Transverse colon (tissue), 4 donors: ENCODE data around the gene ARHGAP32. TPM values are rescaled to one million over a fixed set of nuclear protein-coding genes. Genes with fewer than 3 reads are reported as not detected.

Experiments used
- DNase-seq: peaks from one replicate; pipeline ENCODE4 v3.0.0-alpha.2; 2019
- H3K27ac ChIP-seq, 4 donors: fragments of 200-600 bp; sonication (generic); 2 replicates each; pipeline ENCODE4 v1.5.1; 2016 to 2018; ENCODE audit warnings: inconsistent platforms in 4 of 4
- H3K27me3 ChIP-seq: fragments of 200-600 bp; sonication (generic); 2 replicates; pipeline ENCODE4 v1.5.1; 2017; ENCODE audit warnings: inconsistent platforms
- H3K36me3 ChIP-seq, 4 donors: fragments of 200-600 bp; sonication (generic); 2 replicates each; pipeline ENCODE4 v1.5.1; 2017 to 2019; ENCODE audit warnings: inconsistent platforms in 4 of 4
- H3K4me1 ChIP-seq, 4 donors: fragments of 200-600 bp; sonication (generic); 2 replicates each; pipeline ENCODE4 v1.5.1; 2017 to 2020; ENCODE audit warnings: inconsistent platforms in 4 of 4
- H3K4me3 ChIP-seq, 4 donors: fragments of 200-600 bp; sonication (generic); 1 replicate in 1 of 4; 2 replicates in 3 of 4; pipeline versions ENCODE4 v1.5.1 to v1.6.1; 2017 to 2019; ENCODE audit warnings: inconsistent platforms in 4 of 4
- H3K9me3 ChIP-seq, 2 donors: fragments of 200-600 bp; sonication (generic); 2 replicates each; pipeline ENCODE4 v1.5.1; 2017 to 2019; ENCODE audit warnings: inconsistent platforms in 2 of 2
- CTCF ChIP-seq, 5 experiments: fragments of 200-600 bp in 3 of 5; fragments of 450-650 bp in 2 of 5; sonication (generic) in 3 of 5; IDR thresholded peaks; 1 replicate in 2 of 5; 2 replicates in 3 of 5; pipeline ENCODE4 v1.5.1; 2016 to 2017; ENCODE audit warnings: antibody characterized with exemption in 5 of 5, inconsistent platforms in 3 of 5, mild to moderate bottlenecking in 2 of 5, moderate library complexity in 1 of 5
- EP300 ChIP-seq: sonication (generic); formaldehyde crosslinking; IDR thresholded peaks from one replicate; pipeline ENCODE4 v1.6.1; 2017; ENCODE audit warnings: antibody characterized with exemption, low read depth
- POLR2A ChIP-seq: fragments of 450-650 bp; IDR thresholded peaks from one replicate; pipeline ENCODE4 v1.6.1; 2016; ENCODE audit warnings: antibody characterized with exemption, mild to moderate bottlenecking, moderate library complexity
- POLR2AphosphoS5 ChIP-seq, 3 donors: sonication (generic); formaldehyde crosslinking; IDR thresholded peaks; one replicate each; pipeline ENCODE4 v1.6.1; 2016; ENCODE audit warnings: antibody characterized with exemption in 3 of 3
- WGBS, 2 donors: methylation state at CpG; one replicate each; pipeline ENCODE4 v1.1.5; 2018; ENCODE audit warnings: low coverage in 1 of 2; 5-methylcytosine and 5-hydroxymethylcytosine counted together
- in situ Hi-C, 4 donors: fragments of 200-750 bp; cut with MboI; loops; one replicate each; pipeline versions ENCODE4 v1.15.0 to v1.15.1; 2017; ENCODE audit warnings: low sequenced_read_pairs in 3 of 4, low pct_ligation_motif_present in 1 of 4, low pct_unique_long_range_greater_than_20kb in 1 of 4
- intact Hi-C: fragments of 100-400 bp; cut with DNase I; formaldehyde crosslinking; loops from one replicate; pipeline ENCODE4 v1.15.1; 2023; ENCODE audit warnings: low total_unique reads
- total RNA-seq, 4 donors: library from RNA; depleted of rRNA; stranded (reverse); fragments of >200 nt; gene quantifications; one replicate each; pipeline ENCODE4 v1.1.0, GENCODE V29; 2016

ARHGAP32 gene
- total RNA-seq, 4 donors from 2014 or later = 66.9 to 86.9 (median 74.8) TPM

DNA sequence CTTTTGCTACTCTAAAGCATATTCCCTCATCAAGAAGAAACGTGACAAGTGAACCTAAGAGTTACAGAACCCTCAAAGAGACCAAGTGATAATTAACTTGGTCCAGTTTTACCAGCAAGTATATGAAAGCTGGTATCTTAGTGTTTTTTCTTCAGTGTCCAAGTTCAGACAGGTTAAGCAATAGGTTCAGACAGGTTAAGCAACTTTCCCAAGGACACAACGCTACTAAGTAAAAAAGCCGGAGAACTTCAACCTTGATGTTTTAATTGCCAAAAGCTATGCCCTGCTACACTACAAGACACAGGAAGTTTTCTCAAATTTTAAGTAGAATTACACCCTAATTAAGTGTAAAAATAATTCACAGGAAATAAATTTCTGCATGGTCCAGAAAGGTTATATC is 30.0 kb upstream of the ARHGAP32 start:
- Histone ChIP-seq H3K4me3 (no peak overlapping the region), H3K4me1 (peaks cover 0 to 5% (median 0%) of the 10 kb centered on the region in 4 donors), H3K9me3 (peaks cover 8 to 17% of the 10 kb centered on the region in 2 donors), H3K27ac (no peak overlapping the region), H3K36me3 (no peaks in the 10 kb centered on the region), H3K27me3 (no peaks in the 10 kb centered on the region)
- no peak for TF ChIP-seq POLR2AphosphoS5 (IDR thresholded peaks at IDR 0.05)
- no peak for TF ChIP-seq POLR2A
- TF ChIP-seq EP300 = no peak
- TF ChIP-seq CTCF (IDR thresholded peaks at IDR 0.05) = no peak
- intact Hi-C loops (no loop called here), in situ Hi-C loops (no loop called here)
- WGBS, 2 donors = 84 to 86% methylated on average over 2 to 3 of the region's 3 CpGs
- no peak for DNase-seq

- intact Hi-C loops (no loop called here), in situ Hi-C loops (no loop called here)
- 67 to 82% methylated on average over 4 to 8 of the region's 8 CpGs for WGBS, 2 donors
Measured at GRCh38 chr11:129215506-129216245, 23.6 kb upstream of the ARHGAP32 start.

DNA sequence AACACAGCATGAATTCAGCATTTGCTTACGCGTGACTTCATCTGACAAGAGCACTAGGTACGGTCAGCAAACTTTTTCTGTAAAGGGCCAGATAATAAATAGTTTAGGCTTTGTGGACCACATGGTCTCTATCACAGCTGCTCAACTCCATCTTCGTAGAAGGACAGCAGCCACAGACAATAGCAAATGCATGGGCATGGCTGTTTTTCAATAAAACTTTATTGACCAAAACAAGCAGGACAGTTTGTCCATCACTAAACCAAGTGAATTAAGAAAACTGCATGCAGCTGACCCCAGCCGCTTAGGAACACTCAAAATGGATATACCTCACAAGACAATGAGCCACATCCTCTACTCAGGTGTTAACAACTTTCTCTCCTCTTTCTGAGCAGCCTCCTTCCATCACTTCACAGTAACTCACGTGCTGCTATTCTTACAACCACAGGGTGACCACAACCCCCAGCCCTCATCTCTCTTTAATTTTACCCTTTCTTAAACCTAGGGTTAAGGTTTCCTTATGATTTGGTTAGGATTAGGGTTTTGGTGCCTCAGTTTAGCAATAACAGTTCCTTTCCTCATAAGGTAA is 22.7 kb upstream of the ARHGAP32 start:
- no peak for TF ChIP-seq POLR2AphosphoS5 (IDR thresholded peaks at IDR 0.05)
- no peak for TF ChIP-seq EP300
- no peak for TF ChIP-seq POLR2A
- TF ChIP-seq CTCF (IDR thresholded peaks at IDR 0.05) = no peak
- WGBS, 2 donors = 88 to 91% methylated on average over 2 to 6 of the region's 6 CpGs
- Histone ChIP-seq H3K36me3 (no peaks in the 10 kb centered on the region), H3K27ac (no peak overlapping the region), H3K4me1 (peaks cover 0 to 15% (median 7%) of the 10 kb centered on the region in 4 donors), H3K27me3 (no peaks in the 10 kb centered on the region), H3K9me3 (no peaks in the 10 kb centered on the region), H3K4me3 (no peak overlapping the region)
- intact Hi-C loops (no loop called here), in situ Hi-C loops (no loop called here)
- no peak for DNase-seq

More at GRCh38 chr11:129215506-129216245, 23.6 kb upstream of the ARHGAP32 start:
- Histone ChIP-seq H3K36me3 (no peaks in the 10 kb centered on the region), H3K27ac (no peak overlapping the region), H3K4me1 (peaks cover 0 to 11% (median 2%) of the 10 kb centered on the region in 4 donors), H3K9me3 (no peaks in the 10 kb centered on the region), H3K4me3 (no peak overlapping the region), H3K27me3 (no peaks in the 10 kb centered on the region)
- no peak for DNase-seq
- TF ChIP-seq POLR2A (no peak), POLR2AphosphoS5 (IDR thresholded peaks at IDR 0.05) (no peak), EP300 (no peak), CTCF (IDR thresholded peaks at IDR 0.05) (no peak)

DNA sequence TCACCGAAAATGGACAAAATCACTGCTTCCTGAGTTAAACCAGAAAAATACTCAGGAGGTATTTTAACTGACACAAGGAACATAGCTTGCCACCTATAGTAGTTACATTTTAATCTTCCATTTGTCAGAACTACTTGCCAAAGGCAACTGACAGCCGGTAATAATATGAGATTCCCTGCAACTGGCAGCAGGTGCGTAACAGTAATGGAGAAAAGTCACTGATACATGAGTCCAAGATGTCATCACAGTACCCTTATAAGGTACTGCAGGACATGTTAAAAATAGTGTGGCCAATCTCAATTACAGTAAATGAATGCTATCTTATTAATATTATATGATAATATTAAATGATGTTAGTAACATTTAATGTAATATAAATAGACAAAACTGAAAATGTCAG is 21.1 kb upstream of the ARHGAP32 start:
- no peaks in the 10 kb centered on the region for H3K27me3 ChIP-seq
- TF ChIP-seq EP300 = no peak
- TF ChIP-seq CTCF (IDR thresholded peaks at IDR 0.05) = no peak
- no peak for TF ChIP-seq POLR2AphosphoS5 (IDR thresholded peaks at IDR 0.05)
- TF ChIP-seq POLR2A = no peak
- no peak overlapping the region for H3K4me3 ChIP-seq
- intact Hi-C loops (no loop called here), in situ Hi-C loops (no loop called here)
- no peaks in the 10 kb centered on the region for H3K9me3 ChIP-seq
- peaks cover 0 to 15% (median 9%) of the 10 kb centered on the region in 4 donors for H3K4me1 ChIP-seq
- H3K36me3 ChIP-seq = no peaks in the 10 kb centered on the region
- 76 to 84% methylated on average over 3 of the region's 3 CpGs for WGBS, 2 donors
- H3K27ac ChIP-seq = no peak overlapping the region
- DNase-seq = no peak
